NCI-H510A (cell line): Measurements from ENCODE around the gene XPNPEP3.

Source experiments
- DNase-seq: peaks from one replicate; lab custom pipeline; 2025; lab: John Stamatoyannopoulos, UW

Gene XPNPEP3

DNA sequence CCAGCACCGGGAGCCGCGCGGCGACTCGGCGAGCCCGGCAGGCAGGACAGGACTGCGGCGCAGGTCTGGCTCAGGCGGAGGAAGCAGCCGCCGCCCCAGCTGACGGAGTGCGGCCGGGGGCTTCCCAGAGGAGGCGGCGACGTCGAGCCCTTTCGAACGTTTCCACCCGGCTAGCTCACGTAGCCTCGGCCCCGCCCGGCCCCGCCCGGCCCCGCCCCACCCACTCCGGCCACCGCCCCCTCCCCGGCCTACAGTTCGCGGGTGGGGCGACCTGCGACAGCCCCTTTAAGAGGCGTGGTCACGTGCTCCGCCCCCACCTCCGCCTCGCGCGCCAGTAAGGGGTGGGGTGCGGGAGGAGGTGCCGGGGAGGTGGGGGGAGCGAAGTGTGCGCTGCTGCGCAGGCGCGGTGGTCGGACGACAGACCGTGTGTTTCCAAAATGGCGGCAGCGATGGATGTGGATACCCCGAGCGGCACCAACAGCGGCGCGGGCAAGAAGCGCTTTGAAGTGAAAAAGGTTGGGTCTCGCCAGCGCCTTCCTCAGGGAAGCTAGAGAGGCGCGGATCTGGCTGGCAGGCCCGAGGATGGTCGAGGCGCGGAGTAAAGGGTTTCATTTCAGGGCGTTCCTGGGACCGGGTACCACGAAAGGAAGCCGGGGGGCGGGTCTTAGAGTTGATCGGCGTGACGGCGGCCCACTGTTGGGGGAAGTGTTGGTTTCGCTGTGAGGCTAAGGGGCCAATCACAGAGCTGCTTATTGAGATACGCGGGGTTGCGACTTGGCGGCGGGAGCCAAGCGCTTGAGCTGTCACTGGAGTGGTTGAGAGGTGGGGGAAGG lies 94.2 kb downstream of the XPNPEP3 start, which contains the start of gene RBX1:
RBX1 (plus strand) TSS at position 417 of the 833 bp plus-strand sequence; CDS start at position 438, 21 bp downstream.
- peak; percentile 93 for DNase-seq

GRCh38 chr22:40951795-40952605 lies 95.1 kb downstream of the XPNPEP3 start:
- DNase-seq: no peak

DNA sequence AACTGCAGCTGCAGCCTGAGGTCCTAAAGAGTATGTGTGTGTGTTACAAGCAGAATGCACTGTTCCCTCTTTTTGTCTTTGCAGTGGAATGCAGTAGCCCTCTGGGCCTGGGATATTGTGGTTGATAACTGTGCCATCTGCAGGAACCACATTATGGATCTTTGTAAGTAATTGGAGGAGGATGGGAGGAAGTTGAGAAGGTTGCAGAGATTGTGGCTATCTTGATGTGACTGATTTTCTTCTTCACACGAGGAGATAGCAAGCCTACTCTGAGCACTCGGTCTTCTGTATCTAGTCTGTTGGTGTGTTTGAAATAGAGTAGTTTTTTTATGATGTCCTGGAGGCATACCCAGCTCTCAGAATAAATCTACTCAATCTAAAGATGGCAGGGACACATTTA lies 96.5 kb downstream of the XPNPEP3 start:
- no peak for DNase-seq

GRCh38 chr22:40954113-40954512 lies 97.2 kb downstream of the XPNPEP3 start:
- DNase-seq: no peak

- DNase-seq: no peak
Measured at GRCh38 chr22:40955571-40955970, 98.6 kb downstream of the XPNPEP3 start.

DNA sequence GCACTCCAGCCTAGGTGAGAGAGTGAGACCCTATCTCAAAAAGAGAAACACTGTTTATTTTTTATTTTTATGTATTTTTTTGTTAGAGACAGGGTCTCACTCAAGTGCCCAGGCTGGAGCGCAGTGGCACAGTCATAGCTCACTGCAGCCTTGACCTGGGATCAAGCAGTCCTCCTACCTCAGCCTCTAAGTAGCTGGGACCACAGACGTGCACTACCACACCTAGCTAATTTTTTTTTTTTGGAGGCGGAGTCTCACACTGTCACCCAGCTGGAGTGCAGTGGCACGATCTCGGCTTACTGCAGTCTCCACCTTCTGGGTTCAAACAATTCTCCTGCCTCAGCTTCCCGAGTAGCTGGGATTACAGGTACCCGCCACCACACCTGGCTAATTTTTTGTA lies 100.7 kb downstream of the XPNPEP3 start:
- DNase-seq: no peak

DNA sequence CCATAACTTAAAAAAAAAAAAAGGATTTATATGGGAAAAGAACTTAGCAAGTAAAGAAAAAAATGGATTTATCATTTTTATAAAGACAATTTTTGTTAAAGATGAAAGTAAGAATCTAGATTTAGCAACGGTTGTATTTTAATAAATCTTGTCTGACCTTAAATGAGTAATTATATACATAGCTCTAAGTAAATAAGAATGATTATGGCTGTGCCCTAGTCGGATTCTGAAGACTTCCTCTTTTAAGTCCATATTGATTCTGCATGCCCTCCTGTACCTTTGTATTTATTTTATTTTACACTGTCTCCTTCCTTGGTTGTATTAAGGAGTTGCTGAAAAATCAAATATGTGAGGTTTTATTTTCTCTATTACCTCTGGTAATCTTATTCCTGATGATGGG lies 101.4 kb downstream of the XPNPEP3 start:
- no peak for DNase-seq

- DNase-seq: no peak
Measured at GRCh38 chr22:40960145-40960544, 103.2 kb downstream of the XPNPEP3 start.

- no peak for DNase-seq
Measured at GRCh38 chr22:40965936-40966725, 109.2 kb downstream of the XPNPEP3 start.

GRCh38 chr22:40966726-40967085 lies 109.8 kb downstream of the XPNPEP3 start:
- no peak for DNase-seq

- DNase-seq: no peak
Measured at GRCh38 chr22:40967111-40967760, 110.3 kb downstream of the XPNPEP3 start.

GRCh38 chr22:40972587-40972986 lies 115.6 kb downstream of the XPNPEP3 start:
- DNase-seq: no peak

DNA sequence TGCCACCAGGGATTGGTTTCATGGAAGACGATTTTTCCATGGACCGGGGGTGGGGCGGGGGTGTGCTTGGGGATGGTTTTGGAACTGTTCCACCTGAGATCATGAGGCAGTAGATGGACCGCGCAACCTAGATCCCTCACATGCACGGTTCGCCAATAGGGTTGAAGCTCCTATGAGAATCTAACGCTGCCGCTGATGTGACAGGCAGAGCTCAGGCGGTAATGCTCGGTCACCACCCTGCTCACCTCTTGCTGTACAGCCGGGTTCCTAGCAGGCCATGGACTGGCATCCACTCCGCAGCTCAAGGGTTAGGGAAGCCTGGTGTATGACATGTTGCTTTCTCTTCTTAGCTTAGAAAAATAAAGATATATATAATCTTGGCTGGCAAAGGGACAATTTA lies 116.2 kb downstream of the XPNPEP3 start:
- DNase-seq: no peak

GRCh38 chr22:40975366-40975765 lies 118.4 kb downstream of the XPNPEP3 start:
- no peak for DNase-seq

- DNase-seq: no peak
Measured at GRCh38 chr22:40976866-40977700, 120.1 kb downstream of the XPNPEP3 start.

DNA sequence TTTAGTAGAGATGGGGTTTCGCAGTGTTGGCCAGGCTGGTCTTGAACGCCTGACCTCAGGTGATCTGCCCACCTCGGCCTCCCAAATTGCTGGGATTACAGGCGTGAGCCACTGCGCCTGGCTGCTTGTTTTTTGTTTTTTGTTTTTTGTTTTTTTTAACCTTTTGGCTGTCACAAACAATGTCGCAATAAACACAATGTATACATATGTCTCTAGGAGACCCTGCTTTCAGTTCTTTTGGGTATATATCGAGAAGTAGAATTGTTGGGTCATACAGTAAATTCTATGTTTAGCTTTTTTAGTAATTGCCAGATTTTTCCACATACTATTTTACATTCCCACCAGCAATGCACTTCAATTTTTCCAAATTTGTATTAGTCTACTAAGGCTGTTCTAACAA lies 122.2 kb downstream of the XPNPEP3 start:
- no peak for DNase-seq

- no peak for DNase-seq
Measured at GRCh38 chr22:40979871-40980270, 122.9 kb downstream of the XPNPEP3 start.
